ENCODE data around the gene RPP38.

RPP38 gene

GRCh38 chr10:15113766-15114165, 16.6 kb downstream of the RPP38 start:
- no peak for DNase-seq

- DNase-seq, result no peak
These were observed 19.1 kb downstream of the RPP38 start for GRCh38 chr10:15116225-15116624.

- DNase-seq, result no peak
These were observed 21.5 kb downstream of the RPP38 start for GRCh38 chr10:15118615-15119014.

GRCh38 chr10:15120523-15120922, 23.4 kb downstream of the RPP38 start:
- no peak for DNase-seq

- no peak for DNase-seq
These were observed 24.6 kb downstream of the RPP38 start for GRCh38 chr10:15121707-15122106.

- no peak for DNase-seq
These were observed 25.4 kb downstream of the RPP38 start for GRCh38 chr10:15122477-15123030.

- DNase-seq, result no peak
These were observed 26.6 kb downstream of the RPP38 start for GRCh38 chr10:15123749-15124184.

- DNase-seq, result no peak
These were observed 27.0 kb downstream of the RPP38 start for GRCh38 chr10:15124190-15124589.

GRCh38 chr10:15124908-15125307, 27.8 kb downstream of the RPP38 start:
- DNase-seq, result no peak

- DNase-seq, result no peak
These were observed 34.2 kb downstream of the RPP38 start for GRCh38 chr10:15131330-15131729.

- DNase-seq, result no peak
These were observed 39.2 kb downstream of the RPP38 start for GRCh38 chr10:15136129-15137035.

GRCh38 chr10:15137036-15137359, 39.8 kb downstream of the RPP38 start:
- DNase-seq, result no peak

- DNase-seq, result no peak
These were observed 40.5 kb downstream of the RPP38 start for GRCh38 chr10:15137636-15138035.

GRCh38 chr10:15140698-15141097, 43.5 kb downstream of the RPP38 start:
- DNase-seq, result peak; percentile 5 to 77

- DNase-seq, result peak in 1 of 2 experiments; percentile 13
These were observed 44.2 kb downstream of the RPP38 start for GRCh38 chr10:15141136-15142054.

- DNase-seq, result no peak
These were observed 47.6 kb downstream of the RPP38 start for GRCh38 chr10:15144788-15145187.

- DNase-seq, result no peak
These were observed 49.2 kb downstream of the RPP38 start for GRCh38 chr10:15146366-15146765.

GRCh38 chr10:15147594-15148392, 50.6 kb downstream of the RPP38 start:
- DNase-seq, result no peak

- no peak for DNase-seq
These were observed 52.1 kb downstream of the RPP38 start for GRCh38 chr10:15149042-15149771.

- no peak for DNase-seq
These were observed 53.4 kb downstream of the RPP38 start for GRCh38 chr10:15150563-15150962.

- DNase-seq, result no peak
These were observed 55.4 kb downstream of the RPP38 start for GRCh38 chr10:15152556-15152955.
